NB4 (cell line): Measurements from ENCODE around the gene CCDC24.

ENCODE experiments used
- CTCF ChIP-seq: IDR thresholded peaks from one replicate; pipeline ENCODE4 v1.5.1; 2012; ENCODE audit warnings: low read depth, low read length
- MYC ChIP-seq: IDR thresholded peaks from 2 replicates; pipeline ENCODE4 v1.6.1; 2011; ENCODE audit warnings: low read depth, low read length
- POLR2A ChIP-seq: IDR thresholded peaks from 2 replicates; pipeline ENCODE4 v1.6.1; 2011; ENCODE audit warnings: mild to moderate bottlenecking; ENCODE audit not compliant: insufficient read length; ENCODE audit errors: extremely low read depth

DNA sequence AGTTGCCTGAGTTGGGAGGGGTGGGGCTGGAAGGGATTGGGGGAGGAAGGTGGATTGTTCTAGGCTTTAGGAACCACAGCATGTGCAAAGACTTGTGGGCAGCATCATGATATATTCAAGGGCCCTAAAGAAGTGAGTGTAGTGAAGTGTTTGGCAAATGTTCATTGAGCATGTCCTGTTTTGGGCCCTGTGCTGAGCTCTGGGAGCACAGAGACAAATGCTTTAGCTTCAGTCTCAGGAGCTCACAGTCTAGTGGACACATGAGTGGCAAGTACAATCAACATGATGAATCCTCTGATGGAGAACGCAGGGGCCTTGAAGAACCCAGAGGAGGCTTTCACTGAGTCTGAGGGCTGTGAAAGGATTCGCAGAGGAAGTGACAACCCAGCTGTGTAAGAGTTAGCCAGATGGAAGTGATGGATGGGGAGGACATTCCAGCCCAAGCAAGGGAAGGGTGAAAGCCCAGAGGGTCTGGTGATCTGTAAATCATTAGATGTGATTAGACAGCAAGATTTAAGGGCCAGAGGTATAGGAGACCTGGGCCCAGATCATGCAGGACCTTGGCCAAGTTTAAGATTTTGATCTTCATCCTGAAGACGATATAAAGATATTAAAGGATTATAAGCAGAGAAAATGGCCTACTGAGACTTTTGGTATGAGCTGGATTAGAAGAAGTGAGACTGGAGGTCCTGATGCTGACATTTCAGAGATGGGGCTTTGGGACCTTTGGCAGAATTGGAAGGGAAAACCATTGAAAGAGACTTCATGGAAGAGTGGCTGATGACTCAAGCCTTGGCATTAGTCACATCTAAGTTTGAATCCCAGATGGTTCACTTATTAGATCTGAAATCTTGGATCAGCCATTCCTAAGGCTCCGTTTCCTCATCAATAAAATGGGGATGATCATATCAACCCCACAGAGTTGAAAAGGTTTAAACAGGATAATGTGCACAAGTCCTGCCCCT lies 40.1 kb upstream of the CCDC24 start:
- no peak for TF ChIP-seq CTCF
- no peak for TF ChIP-seq POLR2A
- no peak for TF ChIP-seq MYC
